Measurements from ENCODE around the gene GPR35. TPM values are rescaled to one million over a fixed set of nuclear protein-coding genes. Genes with fewer than 3 reads are reported as not detected.

Gene GPR35
- total RNA-seq, 1 experiment from 2014 or later: 4.2 TPM

DNA sequence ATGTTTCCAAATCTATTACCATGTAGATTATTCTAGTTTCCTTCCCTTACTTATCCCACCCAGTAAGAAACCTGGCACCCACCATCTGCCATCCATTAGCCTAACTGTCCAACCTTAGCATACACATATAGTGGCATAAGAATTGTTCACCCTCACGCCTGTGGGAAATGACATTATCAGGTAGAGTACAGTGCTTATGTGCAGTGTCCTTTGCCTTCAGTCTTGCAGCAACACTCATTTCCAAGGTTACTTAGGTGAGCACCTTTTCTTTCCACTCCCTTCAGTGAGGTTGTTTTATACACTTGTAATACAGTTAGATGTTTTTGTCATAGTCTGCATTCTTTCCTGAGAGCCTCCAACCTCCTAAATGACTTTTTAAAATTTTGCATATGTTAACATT is 39.3 kb downstream of the GPR35 start:
- Histone ChIP-seq H3K4me3 (replicated peaks in 1 of 2; ENCODE audit: low read depth in 1 of 2, low read length in 2 of 2) (no peak overlapping the region), H3K4me2 (ENCODE audit: low read length) (no peak overlapping the region), H3K27me3 (ENCODE audit: insufficient read depth, low read length) (peaks cover 23% of the 10 kb centered on the region; the same call in 1 of the 2 replicates), H3K9ac (ENCODE audit: low read length) (no peak overlapping the region), H3K9me3 (ENCODE audit: control insufficient read depth in 1 of 2, insufficient read depth in 1 of 2, low read depth in 1 of 2, low read length in 2 of 2) (no peaks in the 10 kb centered on the region), H3K4me1 (ENCODE audit: control insufficient read depth in 1 of 2, insufficient read depth in 2 of 2, low read length in 2 of 2) (no peaks in the 10 kb centered on the region), H3K79me2 (ENCODE audit: insufficient read depth, low read length) (no peaks in the 10 kb centered on the region), H3K9me2 (ENCODE audit: insufficient read depth) (no peaks in the 10 kb centered on the region), H2AFZ (ENCODE audit: low read depth, low read length, poor library complexity, severe bottlenecking) (no peak overlapping the region), H4K20me1 (ENCODE audit: insufficient read depth) (no peaks in the 10 kb centered on the region), H3K27ac (ENCODE audit: low read depth, low read length) (no peak overlapping the region), H3K36me3 (ENCODE audit: control insufficient read depth in 1 of 2, insufficient read depth in 2 of 2, low read length in 2 of 2) (no peaks in the 10 kb centered on the region)
- intact Hi-C loops (cut with micrococcal nuclease): loop anchor here (5.0 to 10.0 kb wide), 2 partner anchors 43 to 170 kb away; no protein-coding TSS in a partner anchor
- DNase-seq (ENCODE audit: low read depth, low spot score) (no peak), ATAC-seq (no peak)
- no peak for TF ChIP-seq SRF (IDR thresholded peaks at IDR 0.05; ENCODE audit: low read depth)
- TF ChIP-seq ZNF274 (IDR thresholded peaks at IDR 0.05; ENCODE audit: low read depth, low read length): no peak
- TF ChIP-seq ELF1 (IDR thresholded peaks at IDR 0.05; ENCODE audit: borderline replicate concordance, low read depth): no peak
- no peak for TF ChIP-seq ZFX (IDR thresholded peaks at IDR 0.05)
- TF ChIP-seq, protein P1, sequence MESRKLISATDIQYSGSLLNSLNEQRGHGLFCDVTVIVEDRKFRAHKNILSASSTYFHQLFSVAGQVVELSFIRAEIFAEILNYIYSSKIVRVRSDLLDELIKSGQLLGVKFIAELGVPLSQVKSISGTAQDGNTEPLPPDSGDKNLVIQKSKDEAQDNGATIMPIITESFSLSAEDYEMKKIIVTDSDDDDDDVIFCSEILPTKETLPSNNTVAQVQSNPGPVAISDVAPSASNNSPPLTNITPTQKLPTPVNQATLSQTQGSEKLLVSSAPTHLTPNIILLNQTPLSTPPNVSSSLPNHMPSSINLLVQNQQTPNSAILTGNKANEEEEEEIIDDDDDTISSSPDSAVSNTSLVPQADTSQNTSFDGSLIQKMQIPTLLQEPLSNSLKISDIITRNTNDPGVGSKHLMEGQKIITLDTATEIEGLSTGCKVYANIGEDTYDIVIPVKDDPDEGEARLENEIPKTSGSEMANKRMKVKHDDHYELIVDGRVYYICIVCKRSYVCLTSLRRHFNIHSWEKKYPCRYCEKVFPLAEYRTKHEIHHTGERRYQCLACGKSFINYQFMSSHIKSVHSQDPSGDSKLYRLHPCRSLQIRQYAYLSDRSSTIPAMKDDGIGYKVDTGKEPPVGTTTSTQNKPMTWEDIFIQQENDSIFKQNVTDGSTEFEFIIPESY (IDR thresholded peaks at IDR 0.05; ENCODE audit: extremely low read depth, insufficient replicate concordance, low read length): no peak
- TF ChIP-seq, protein P2, sequence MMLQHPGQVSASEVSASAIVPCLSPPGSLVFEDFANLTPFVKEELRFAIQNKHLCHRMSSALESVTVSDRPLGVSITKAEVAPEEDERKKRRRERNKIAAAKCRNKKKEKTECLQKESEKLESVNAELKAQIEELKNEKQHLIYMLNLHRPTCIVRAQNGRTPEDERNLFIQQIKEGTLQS (IDR thresholded peaks at IDR 0.05): no peak
- no peak for TF ChIP-seq JUND (IDR thresholded peaks at IDR 0.05)
- no peak for TF ChIP-seq YY1 (IDR thresholded peaks at IDR 0.05; ENCODE audit: extremely low read depth, insufficient replicate concordance, low read depth, low read length)
- no peak for TF ChIP-seq POLR2A (IDR thresholded peaks at IDR 0.05; ENCODE audit: borderline replicate concordance, extremely low read depth, insufficient read depth, insufficient read length)
- TF ChIP-seq, protein P3, sequence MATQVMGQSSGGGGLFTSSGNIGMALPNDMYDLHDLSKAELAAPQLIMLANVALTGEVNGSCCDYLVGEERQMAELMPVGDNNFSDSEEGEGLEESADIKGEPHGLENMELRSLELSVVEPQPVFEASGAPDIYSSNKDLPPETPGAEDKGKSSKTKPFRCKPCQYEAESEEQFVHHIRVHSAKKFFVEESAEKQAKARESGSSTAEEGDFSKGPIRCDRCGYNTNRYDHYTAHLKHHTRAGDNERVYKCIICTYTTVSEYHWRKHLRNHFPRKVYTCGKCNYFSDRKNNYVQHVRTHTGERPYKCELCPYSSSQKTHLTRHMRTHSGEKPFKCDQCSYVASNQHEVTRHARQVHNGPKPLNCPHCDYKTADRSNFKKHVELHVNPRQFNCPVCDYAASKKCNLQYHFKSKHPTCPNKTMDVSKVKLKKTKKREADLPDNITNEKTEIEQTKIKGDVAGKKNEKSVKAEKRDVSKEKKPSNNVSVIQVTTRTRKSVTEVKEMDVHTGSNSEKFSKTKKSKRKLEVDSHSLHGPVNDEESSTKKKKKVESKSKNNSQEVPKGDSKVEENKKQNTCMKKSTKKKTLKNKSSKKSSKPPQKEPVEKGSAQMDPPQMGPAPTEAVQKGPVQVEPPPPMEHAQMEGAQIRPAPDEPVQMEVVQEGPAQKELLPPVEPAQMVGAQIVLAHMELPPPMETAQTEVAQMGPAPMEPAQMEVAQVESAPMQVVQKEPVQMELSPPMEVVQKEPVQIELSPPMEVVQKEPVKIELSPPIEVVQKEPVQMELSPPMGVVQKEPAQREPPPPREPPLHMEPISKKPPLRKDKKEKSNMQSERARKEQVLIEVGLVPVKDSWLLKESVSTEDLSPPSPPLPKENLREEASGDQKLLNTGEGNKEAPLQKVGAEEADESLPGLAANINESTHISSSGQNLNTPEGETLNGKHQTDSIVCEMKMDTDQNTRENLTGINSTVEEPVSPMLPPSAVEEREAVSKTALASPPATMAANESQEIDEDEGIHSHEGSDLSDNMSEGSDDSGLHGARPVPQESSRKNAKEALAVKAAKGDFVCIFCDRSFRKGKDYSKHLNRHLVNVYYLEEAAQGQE (IDR thresholded peaks at IDR 0.05; ENCODE audit: low read depth): no peak
- no peak for TF ChIP-seq SP1 (IDR thresholded peaks at IDR 0.05; ENCODE audit: low read depth)
- no peak for TF ChIP-seq EZH2 (IDR thresholded peaks at IDR 0.05)
- TF ChIP-seq RAD21 (IDR thresholded peaks at IDR 0.05; ENCODE audit: low read depth): no peak
- TF ChIP-seq, protein P4, sequence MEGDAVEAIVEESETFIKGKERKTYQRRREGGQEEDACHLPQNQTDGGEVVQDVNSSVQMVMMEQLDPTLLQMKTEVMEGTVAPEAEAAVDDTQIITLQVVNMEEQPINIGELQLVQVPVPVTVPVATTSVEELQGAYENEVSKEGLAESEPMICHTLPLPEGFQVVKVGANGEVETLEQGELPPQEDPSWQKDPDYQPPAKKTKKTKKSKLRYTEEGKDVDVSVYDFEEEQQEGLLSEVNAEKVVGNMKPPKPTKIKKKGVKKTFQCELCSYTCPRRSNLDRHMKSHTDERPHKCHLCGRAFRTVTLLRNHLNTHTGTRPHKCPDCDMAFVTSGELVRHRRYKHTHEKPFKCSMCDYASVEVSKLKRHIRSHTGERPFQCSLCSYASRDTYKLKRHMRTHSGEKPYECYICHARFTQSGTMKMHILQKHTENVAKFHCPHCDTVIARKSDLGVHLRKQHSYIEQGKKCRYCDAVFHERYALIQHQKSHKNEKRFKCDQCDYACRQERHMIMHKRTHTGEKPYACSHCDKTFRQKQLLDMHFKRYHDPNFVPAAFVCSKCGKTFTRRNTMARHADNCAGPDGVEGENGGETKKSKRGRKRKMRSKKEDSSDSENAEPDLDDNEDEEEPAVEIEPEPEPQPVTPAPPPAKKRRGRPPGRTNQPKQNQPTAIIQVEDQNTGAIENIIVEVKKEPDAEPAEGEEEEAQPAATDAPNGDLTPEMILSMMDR (IDR thresholded peaks at IDR 0.05 in 2 of 3, conservative IDR thresholded peaks at IDR 0.05 in 1 of 3; ENCODE audit: borderline replicate concordance in 1 of 3, insufficient read depth in 1 of 3, low read depth in 2 of 3, low read length in 2 of 3): no peak
- TF ChIP-seq EGR1 (IDR thresholded peaks at IDR 0.05; ENCODE audit: low read depth): no peak
- no peak for TF ChIP-seq EZH2phosphoT487 (IDR thresholded peaks at IDR 0.05; ENCODE audit: borderline replicate concordance)
- no TSS peak for BruUV-seq (replicated peaks)
- ChIA-PET CTCF (interaction anchor here (0.9 kb wide), 1 partner anchor 9 kb away, joined by 3 read pairs; no protein-coding TSS in a partner anchor), RAD21 (ENCODE audit: low non-redundant PET in 1 of 2, low total read pairs in 2 of 2, uncharacterized antibody in 2 of 2, unreplicated experiment in 2 of 2) (no interaction called here), POLR2A (no interaction called here)

Data from HCT116 (cell line).